Left lobe of liver (tissue), 2 donors: ENCODE results near the gene IFI27. TPM values are rescaled to one million over a fixed set of nuclear protein-coding genes. Genes with fewer than 3 reads are reported as not detected.

Source experiments
- ATAC-seq: fragments of 200-7000 bp; cut with Tn5 transposase; one replicate; pipeline ENCODE4 v1.9.1; 2020; ENCODE audit warnings: mild to moderate bottlenecking, moderate library complexity
- DNase-seq: peaks from one replicate; pipeline ENCODE4 v3.0.0-alpha.2; 2020; ENCODE audit warnings: low spot score
- total RNA-seq: library from RNA; stranded (reverse); gene quantifications from one replicate; pipeline ENCODE4 v1.2.1, GENCODE V29; 2021
- donor health status: DM: no; HTN: no; CAD: no; lungs with moderate emphysema.
- donor health status: DM: no; HTN: yes; CAD: no.

IFI27 gene
- total RNA-seq, 1 donor from 2014 or later = 20.4 TPM

DNA sequence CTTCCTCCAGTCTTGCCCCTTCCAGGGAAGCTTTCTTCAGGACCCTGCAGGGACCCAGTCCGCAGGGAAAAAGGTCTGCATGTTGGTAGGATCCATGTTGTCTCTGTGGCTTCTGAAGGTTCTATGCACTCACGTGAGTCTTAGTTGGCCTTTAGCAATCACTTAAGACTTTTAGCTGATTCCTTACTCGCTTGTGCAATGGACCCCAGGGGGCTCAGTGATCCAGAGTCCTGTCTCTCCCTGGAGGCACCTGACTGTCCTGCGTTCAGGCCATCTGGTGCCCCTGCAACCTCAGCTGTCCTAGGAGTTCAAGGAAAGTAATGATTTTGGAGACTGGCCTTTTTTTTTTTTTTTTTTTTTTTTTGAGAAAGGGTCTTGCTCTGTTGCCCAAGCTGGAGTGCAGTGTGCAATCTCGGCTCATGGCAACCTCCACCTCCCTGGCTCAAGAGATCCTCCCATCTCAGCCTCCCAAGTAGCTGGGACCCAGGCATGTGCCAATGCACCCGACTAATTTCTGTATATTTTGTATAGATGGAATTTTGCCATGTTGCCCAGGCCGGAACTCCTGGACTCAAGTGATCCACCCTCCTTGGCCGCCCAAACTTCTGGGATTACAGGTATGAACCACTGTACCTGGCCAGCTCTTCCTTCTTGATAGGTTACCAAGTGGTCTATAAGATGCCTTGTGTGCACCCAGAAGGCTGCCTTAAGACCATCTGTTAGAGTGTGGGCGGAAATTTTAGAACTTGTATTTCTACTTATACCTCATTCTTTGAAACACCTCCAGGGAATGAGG is 14.2 kb downstream of the IFI27 start:
- DNase-seq (peak; percentile 8), ATAC-seq (no peak)

DNA sequence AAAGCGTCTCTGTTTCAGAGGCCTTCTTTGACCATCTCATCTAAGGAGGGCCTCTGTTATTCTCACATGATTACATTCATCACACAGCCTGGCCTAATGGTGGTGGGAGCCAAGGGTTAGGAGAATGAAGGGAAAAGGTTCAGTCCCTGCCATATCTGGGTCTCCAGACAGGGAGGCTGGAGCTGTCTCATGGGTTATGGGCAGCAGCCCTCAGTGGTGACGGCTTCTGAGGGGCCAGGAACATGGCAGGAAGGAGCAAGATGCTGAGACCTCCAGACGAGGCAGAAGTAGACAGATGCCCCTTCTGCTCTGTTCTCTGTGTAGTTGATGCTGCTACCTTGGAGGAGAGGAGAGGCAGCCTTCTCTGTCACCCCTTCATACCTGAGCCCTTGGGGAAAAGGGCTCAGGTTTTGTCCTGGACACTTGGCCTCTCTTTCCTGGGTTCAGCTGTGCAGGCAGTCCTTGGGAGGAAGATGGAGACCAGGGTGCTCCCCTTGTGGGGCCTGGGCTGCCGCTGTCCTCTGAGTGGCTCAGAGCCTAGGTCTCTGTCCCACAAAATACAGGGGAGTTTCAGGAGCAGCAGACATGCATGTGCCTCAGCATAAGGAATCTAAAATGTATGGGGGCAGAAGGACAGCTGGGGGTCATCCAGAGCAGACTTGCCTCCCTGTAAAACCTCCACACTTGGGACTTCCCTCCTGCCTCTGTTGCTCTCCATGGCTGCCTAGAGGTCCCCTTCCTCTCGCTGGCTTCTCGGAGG is 15.3 kb downstream of the IFI27 start:
- DNase-seq = peak; percentile 30
- ATAC-seq = no peak

DNA sequence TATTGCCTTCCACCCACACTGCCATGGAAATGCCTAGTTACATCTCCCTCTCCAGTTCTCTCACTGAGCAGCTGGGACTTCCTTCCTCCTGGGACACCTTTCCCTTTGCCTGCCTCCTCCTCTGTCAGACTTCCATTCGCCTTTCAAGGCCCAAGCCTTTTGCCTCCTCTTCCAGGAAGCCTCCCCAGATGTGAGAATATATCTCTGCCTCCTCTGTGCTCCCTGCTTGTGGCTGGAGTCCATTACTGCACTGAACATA is 15.8 kb downstream of the IFI27 start:
- no peak for DNase-seq
- no peak for ATAC-seq

DNA sequence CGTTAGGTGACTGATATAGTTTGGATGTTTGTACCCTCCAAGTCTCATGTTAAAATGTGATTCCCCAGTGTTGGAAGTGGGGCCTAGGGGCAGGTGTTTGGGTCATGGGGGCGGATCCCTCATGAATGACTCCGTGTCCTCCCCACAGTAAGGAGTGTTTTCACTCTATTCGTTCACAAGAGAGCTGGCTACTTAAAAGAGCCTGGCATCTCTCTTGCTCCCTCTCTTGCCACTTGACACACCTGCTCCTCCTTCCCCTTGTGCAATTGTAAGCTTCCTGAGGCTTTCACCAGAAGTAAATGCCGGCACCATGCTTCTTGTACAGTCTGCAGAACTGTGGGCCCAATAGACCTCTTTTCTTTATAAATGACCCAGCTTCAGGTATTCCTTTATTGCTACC is 16.3 kb downstream of the IFI27 start:
- ATAC-seq (no peak), DNase-seq (no peak)

DNA sequence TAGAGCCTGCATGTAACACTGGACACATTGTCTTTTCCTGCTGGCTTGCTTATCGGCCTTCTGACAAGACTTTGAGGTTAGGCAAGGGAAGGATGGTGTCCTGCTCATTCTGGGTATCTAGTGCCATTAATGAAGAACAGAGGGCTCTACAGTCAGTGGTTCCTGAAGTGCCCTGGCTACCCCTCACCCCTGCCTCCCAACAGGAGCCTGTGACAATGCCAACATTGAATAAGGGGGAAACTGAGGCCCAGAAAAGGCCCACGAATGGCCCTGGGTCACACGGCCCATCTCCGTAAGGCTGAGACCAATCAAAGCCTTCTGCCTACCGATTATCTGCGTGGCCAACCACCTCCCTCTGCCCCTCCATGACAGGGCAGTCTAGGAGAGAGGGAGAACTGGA is 16.8 kb downstream of the IFI27 start:
- peak; percentile 23 for DNase-seq
- ATAC-seq = no peak

DNA sequence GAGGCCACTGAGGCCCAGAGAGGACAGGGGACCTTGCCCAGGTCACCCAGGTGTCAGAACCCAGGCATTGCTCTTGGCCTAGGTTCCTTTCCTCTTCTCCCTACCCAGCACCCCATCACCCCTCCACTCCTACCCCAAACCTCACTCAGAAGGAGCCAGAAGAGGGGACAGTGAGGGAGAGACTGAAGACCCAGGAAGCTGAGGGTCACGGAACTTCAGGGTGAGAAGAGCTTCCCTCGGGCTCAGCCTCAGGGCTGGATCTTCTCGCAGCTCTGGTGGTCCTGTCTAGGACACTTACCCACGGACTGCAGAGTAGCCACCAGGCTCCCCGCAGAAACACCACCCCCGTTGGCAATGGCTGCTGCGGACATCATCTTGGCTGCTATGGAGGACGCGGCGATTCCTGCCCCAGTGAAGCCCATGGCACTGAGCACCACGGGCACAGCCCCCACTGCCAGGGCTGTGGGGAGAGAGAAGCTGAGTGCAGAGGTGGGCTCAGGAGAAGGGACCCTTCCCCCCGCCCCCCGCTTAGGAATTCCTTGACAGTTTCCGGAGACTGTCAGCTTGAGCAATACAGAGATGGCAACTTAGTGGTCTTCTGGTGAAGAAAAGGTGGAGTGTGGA is 17.8 kb downstream of the IFI27 start:
- ATAC-seq (no peak), DNase-seq (peak; percentile 34)

DNA sequence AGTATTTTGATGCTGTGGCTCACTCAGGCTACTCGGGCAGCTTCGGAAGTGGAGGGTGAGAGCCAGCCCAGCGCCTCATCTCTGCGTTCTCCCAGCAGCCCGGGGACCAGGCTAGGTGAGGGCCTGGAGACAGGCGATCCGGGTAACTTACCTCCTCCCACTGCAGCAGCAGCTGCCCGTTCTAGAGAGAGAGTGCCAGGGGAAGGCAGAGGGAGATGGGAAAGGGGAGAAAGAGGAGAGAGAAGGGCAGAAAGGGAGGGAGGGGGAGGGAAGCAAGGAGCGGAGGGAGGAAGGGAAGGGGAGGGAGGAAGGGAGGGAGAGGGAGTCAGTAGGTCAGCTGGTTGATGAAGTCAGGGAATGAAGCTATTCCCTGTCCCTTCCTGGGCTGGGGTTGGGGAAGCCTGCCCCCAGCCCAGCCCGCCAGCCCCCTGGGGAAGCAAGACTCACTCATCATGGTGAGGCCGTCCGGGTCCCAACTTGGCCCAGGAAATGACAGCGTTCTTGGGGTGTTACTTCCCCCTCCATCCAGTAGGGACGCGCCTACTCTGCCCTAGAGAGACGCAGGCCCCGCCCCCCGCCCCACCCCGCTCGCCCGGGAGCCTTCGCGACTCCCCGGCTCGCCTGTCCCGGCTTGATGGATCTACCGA is 18.7 kb downstream of the IFI27 start, which contains the start of gene IFI27L2:
TSS of gene IFI27L2 (minus strand) at position 494 of the 647 bp plus-strand sequence. CDS start at position 454, 40 bp downstream.
- peak; percentile 44 for DNase-seq
- ATAC-seq = peak; percentile 71

DNA sequence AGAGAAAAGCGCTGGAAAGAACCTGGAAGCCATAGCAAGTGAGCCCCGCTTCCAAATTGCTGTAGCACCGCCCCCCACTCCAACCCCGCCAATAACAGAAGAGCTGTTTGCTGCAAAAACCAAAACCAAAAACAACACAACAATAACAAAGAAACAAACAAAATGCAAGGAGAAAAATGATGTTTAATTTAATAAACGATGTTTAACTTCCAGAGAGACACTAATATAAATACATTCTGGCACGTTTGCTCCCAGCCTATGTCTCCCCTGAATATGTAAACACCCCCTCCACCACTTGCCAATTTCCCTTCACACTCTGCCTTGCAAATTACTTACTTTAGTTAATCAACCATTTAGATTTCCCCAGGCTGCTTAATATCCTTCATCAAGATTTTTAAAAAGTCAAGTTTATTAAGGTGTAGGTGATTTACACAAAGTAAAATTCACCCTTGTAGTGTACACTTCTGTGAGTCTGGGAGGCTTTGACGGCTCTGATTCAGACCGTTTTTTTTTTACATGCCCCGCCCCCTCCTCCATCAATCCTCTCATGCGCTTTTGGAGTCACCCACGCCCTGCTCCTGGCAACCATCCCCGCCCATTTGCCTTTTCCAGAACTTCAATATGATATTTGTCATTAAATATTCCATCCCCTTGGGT is 19.4 kb downstream of the IFI27 start:
- no peak for ATAC-seq
- peak; percentile 39 for DNase-seq

DNA sequence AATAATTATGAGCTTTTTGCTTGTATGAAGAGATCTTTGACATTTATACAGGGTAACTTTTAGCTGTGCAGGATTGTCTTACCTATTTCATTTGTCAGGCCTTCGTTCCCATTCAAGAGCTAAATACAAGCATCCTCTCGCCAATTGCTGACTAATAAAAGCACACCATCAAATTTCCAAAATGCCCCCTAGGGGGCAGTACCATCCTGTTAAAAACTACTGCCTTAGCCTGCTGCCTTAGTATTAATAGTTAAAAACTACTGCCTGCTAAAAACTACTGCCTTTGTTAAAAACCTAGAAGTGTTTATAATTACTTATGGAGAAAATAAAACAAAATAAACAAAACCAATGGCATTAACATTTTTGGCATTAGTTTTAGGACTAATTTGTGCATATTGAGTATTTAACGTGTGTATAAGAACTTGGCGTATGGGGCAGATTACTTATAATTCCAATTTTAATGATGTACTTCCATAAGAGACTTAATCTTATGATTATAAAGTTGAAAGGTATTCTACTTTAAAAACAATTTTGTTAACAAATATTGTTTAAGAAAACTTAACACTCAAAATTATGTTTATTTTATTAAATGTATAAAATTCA is 21.9 kb downstream of the IFI27 start:
- ATAC-seq = peak; percentile 73
- DNase-seq = no peak

DNA sequence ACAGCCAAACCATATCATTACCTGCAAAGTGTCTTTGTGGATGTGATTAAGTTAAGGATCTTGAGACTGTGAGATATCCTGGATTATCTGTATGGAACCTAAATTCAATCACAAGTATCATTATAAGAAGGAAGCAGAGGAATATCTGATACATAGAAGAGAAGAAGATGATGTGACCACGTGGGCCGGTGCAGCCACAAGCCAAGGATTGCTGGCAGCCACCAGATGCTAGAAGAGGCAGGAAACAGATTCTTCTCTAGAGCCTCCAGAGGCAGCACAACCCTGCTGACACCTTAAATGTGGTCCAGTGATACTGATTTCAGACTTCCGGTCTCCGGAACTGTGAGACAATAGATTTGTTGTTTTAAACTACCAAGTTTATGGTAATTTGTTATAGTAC is 24.9 kb downstream of the IFI27 start:
- DNase-seq = no peak
- no peak for ATAC-seq

DNA sequence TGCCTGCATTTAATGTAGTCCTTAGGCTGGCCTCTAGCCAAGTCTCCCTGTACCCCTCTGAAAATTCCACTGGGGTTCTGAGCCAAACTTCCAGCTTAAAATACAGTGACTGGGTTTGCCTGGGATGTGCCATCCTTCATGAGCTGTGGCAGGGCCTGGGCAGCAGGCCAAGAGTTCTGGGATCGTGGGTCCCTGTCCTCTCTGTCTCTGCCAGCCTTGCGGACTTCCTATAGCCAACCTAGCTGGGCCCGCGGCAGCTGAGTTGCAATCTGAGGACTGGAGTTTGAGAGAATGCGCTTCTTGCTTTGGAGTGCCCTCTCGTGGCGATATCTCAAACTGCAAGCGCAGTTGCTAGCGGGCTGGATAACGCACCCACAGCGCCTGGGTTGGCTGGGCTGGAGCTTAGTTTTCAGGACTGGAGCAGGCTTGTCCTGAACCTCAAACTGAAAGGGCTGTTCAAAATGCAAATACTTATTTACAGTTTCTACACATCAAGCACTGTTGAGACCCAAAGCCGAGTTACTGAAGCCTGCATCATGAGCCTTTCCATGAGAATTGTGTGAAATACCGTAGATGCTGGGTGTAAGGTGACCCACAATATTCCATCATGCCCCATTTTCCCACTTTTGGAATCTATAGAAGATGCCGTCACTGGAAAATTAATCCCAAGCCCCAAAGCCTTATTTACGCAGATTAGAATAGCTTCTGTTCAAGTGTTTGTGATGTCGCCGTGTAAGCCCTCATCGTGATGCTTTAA is 26.2 kb downstream of the IFI27 start:
- peak; percentile 100 for ATAC-seq
- peak; percentile 87 for DNase-seq

DNA sequence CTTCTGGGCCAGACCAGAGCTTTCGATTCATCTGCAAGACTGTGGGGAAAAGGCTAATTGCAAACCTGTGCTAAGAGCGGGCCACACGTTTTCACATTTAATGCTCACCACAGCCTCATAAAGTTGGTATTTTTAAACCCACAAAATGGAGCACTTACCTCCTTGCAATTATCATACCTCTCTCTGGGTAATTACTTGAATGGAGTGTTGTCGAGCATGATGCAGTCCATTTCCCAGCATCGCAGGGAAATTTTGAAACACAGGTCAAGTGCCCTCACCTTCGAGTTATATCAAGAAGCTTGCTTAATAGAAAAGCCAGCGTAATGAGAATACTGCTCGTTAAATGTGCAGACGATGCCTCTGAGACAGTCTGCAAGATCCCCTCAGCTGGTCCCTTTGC is 27.7 kb downstream of the IFI27 start:
- ATAC-seq (no peak), DNase-seq (no peak)

DNA sequence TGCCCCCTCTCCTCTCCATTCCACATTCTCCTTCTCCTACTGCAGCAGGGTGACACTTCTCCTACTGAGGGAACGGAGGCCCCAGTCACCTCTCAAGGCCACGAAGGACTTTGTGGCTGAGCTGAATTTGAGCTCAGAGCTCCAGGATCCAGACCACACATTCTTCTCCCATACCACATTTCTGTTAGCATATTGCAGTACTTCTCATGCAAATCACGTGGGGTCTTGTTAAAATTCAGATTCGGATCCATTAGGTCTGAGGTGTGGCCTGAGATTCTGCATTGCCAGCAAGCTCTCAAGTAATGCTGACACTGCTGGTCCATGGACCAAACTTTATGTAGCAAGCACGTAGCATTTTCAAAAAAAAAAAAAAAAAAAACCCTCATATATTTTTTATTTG is 28.5 kb downstream of the IFI27 start:
- DNase-seq = no peak
- no peak for ATAC-seq

DNA sequence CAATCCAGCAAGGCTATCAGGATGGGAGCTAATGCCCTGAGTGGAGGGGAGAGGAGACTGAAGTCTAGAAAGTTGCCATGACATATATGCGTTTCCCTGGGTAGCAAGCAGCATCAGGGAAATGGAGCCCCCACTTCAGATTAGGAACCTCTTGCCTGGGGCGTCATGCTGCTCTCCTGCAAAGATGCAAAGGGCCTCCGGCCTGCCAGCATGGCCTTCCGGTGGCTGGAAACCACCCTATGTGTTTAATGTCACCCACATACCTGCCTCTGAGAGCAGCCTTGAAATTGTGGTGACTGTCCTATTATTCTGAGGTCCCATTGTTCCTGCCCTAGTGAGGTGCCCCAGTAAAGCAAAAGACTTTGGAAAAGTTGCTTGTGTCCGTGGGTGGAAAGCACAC is 28.9 kb downstream of the IFI27 start:
- ATAC-seq (no peak), DNase-seq (no peak)

DNA sequence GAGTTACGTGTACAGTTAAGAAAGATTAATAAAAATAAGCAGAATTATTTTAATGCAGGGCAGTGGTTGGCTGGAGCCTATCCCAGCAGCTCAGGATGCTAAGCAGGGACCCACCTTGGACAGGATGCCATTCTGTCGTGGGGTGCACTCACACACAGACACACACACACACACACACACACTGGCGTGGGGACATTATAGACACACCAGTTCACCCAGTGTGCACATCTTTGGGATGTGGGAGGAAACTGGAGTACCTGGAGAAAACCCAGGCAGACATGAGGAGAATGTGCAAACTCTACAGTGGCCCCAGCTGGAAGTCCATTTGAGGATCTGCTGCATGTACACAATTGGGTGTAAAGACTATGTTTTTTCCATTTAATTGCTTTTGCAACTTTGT is 31.7 kb downstream of the IFI27 start:
- DNase-seq (no peak), ATAC-seq (no peak)

DNA sequence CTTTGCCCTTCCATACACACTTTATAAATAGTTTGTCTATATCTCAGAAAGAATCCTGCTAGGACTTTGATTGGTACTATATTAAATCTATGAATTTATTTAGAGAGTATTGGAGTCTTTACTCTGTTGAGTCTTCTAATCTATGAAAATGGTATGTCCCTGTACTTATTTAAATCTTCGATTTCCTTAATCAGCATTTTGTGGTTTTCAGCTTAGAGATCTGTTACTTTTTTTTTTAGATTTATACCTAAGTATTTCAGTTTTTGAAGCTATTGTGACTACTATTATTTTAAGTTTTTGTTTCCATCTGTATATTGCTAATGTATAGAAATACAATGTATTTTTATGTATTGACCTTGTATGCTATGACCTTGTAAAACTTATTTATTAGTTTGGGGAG is 32.3 kb downstream of the IFI27 start:
- ATAC-seq = no peak

DNA sequence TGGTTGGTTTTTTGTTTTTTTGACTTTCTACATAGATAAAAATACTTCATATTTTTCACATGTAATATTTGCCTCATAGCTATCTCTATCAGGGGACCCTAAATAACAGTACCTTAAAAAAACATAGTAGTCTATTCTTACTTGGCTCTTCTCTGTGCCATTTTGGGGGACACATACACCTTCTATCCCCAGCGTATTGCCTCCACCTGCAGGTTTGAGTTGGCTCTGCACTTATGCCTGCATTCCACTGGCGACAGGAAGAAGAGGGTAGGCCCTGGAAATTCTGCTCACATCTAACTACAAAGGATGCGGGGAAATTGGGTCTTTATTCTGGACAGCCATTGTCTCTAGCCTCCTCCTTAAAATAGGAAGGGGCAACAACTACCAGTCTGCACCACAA is 32.7 kb downstream of the IFI27 start:
- DNase-seq (no peak), ATAC-seq (no peak)

More for the DNA sequence above, 32.3 kb downstream of the IFI27 start:
- no peak for DNase-seq

DNA sequence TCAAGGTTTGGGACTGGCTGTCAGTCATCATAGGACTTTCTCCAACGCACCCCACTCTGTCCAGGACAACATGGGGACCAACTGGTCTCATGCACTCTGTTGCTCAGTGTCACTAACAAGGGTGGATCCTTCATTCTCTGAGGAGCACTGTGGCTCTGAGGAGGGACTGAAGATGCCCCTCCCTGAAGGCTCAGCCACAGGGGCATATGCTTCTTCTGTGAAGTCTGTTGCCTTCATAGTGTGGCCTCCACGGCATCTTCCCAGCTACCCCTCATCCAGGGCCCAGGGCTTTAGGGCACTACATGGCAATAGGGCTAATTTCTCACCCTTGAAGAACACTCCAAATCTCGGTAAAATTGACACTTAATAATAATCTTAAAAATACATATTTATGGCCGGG is 33.2 kb downstream of the IFI27 start:
- no peak for DNase-seq
- ATAC-seq = no peak

DNA sequence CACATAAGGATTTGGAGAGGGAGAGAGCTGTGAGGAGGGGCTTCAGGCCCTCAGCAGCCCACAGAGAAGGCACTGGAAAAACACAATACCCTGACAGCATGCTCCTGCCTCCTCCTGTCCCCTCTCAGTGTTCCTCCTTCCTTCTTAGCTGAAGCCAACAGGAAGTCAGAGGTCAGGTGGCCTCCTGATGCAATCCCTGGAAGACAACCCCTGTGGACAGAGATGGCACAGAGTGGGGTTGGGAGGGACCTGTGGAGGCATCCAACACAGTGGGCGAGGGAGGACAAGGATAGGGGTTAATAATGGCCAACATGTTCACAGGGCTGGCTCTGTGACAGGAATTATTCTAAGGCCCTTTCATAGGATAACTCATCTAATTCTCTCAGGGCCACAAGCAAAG is 34.2 kb downstream of the IFI27 start:
- no peak for DNase-seq
- ATAC-seq = peak; percentile 48
